ENCODE measurements around the gene ATP4B. TPM values are rescaled to one million over a fixed set of nuclear protein-coding genes. Genes with fewer than 3 reads are reported as not detected.

The ATP4B gene
- polyA plus RNA-seq, 1 of the 3 experiments (the other 2 are of a cell fraction): not detected

GRCh38 chr13:113633485-113633873 lies 24.5 kb downstream of the ATP4B start (continued):
- TF ChIP-seq USF1 (IDR thresholded peaks at IDR 0.05; ENCODE audit: borderline replicate concordance, low read depth): no peak
- TF ChIP-seq, protein P1, sequence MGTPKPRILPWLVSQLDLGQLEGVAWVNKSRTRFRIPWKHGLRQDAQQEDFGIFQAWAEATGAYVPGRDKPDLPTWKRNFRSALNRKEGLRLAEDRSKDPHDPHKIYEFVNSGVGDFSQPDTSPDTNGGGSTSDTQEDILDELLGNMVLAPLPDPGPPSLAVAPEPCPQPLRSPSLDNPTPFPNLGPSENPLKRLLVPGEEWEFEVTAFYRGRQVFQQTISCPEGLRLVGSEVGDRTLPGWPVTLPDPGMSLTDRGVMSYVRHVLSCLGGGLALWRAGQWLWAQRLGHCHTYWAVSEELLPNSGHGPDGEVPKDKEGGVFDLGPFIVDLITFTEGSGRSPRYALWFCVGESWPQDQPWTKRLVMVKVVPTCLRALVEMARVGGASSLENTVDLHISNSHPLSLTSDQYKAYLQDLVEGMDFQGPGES (IDR thresholded peaks at IDR 0.05; ENCODE audit: low read depth, low read length): no peak
- TF ChIP-seq TEAD4 (IDR thresholded peaks at IDR 0.05; ENCODE audit: borderline replicate concordance, insufficient read depth): no peak
- no peak for TF ChIP-seq RXRA (IDR thresholded peaks at IDR 0.05; ENCODE audit: borderline replicate concordance, low read depth)

DNA sequence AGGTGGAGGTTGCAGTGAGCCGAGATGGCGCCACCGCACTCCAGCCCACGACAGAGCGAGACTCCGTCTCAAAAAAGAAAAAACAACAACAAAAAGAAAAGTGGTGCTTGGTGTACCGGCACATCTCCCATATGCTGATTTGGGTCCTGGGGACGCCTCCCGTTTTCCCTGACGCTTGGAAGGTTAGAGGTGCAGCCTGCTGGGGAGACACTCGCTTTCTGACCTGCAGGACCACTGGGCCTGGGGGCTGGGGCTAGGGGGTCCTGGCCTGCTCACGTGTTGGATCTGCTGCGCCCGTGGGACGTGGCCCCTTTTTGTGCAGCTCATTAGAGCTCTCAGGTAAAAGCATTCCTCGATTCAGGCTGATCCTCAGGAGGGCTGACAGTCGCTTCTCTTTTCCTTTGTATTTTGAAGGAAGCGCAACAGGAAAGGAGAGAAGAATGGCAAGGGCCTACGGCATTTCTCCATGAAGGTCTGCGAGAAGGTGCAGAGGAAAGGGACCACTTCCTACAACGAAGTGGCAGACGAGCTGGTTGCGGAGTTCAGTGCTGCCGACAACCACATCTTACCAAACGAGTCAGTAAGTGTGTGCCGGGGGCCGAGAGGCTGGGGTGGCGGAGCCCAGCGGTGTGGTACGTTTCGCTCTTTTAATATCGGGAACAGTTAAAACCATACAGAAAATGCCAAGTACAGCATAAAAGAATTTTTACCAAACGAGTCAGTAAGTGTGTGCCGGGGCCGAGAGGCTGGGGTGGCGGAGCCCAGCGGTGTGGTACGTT lies 25.1 kb downstream of the ATP4B start:
- H3K4me2 ChIP-seq: no peak overlapping the region
- no peaks in the 10 kb centered on the region for H3K9me2 ChIP-seq
- ChIA-PET CTCF (no interaction called here), POLR2A (no interaction called here)
- no peak for DNase-seq
- no peaks in the 10 kb centered on the region for H3F3A ChIP-seq (replicated peaks; ENCODE audit: insufficient read depth)
- no peak overlapping the region for H3K9ac ChIP-seq
- no peaks in the 10 kb centered on the region for H3K9me3 ChIP-seq
- no peak overlapping the region for H3K4me3 ChIP-seq (ENCODE audit: low read depth in 2 of 2, low read length in 1 of 2)
- no peaks in the 10 kb centered on the region for H3K4me1 ChIP-seq (ENCODE audit: control insufficient read depth in 1 of 2, insufficient read depth in 2 of 2, low read depth in 1 of 2, low read length in 1 of 2)
- H3K36me3 ChIP-seq (replicated peaks in 1 of 2; ENCODE audit: control insufficient read depth in 1 of 2, insufficient read depth in 2 of 2, low read length in 1 of 2): peaks cover 15 to 68% of the 10 kb centered on the region in 2 experiments
- WGBS (ENCODE audit: low lambda C conversion rate): 96% methylated on average over 37 of the region's 38 CpGs
- no peak overlapping the region for H2AFZ ChIP-seq (ENCODE audit: low read depth)
- H3K79me2 ChIP-seq (ENCODE audit: insufficient read depth): peaks cover 17% of the 10 kb centered on the region
- no peak overlapping the region for H3K27ac ChIP-seq (ENCODE audit: low read depth in 2 of 2, low read length in 1 of 2)
- H4K20me1 ChIP-seq (ENCODE audit: insufficient read depth): 0 out of 2 replicates have a peak, but pooled peaks cover 15% of the 10 kb centered on the region
- no peaks in the 10 kb centered on the region for H3K27me3 ChIP-seq (ENCODE audit: insufficient read depth)
- TF ChIP-seq TEAD4 (IDR thresholded peaks at IDR 0.05; ENCODE audit: borderline replicate concordance, insufficient read depth) (no peak), RXRA (IDR thresholded peaks at IDR 0.05; ENCODE audit: borderline replicate concordance, low read depth) (no peak), POLR2AphosphoS5 (IDR thresholded peaks at IDR 0.05; ENCODE audit: low read depth, low read length) (no peak), GABPA (IDR thresholded peaks at IDR 0.05; ENCODE audit: low read depth) (no peak), MEF2A (IDR thresholded peaks at IDR 0.05; ENCODE audit: borderline replicate concordance, low read depth) (no peak), NFIC (IDR thresholded peaks at IDR 0.05; ENCODE audit: borderline replicate concordance) (no peak), SMC3 (IDR thresholded peaks at IDR 0.05; ENCODE audit: low read depth, low read length) (no peak), EP300 (IDR thresholded peaks at IDR 0.05; ENCODE audit: borderline replicate concordance in 1 of 2, low read depth in 1 of 2, low read length in 1 of 2) (no peak), EZH2phosphoT487 (IDR thresholded peaks at IDR 0.05; ENCODE audit: borderline replicate concordance, low read depth) (no peak), YY1 (IDR thresholded peaks at IDR 0.05; ENCODE audit: low read depth) (no peak), FOSL2 (IDR thresholded peaks at IDR 0.05; ENCODE audit: borderline replicate concordance, low read depth) (no peak), MXI1 (IDR thresholded peaks at IDR 0.05; ENCODE audit: low read depth, low read length) (no peak), TCF12 (IDR thresholded peaks at IDR 0.05) (no peak), USF1 (IDR thresholded peaks at IDR 0.05; ENCODE audit: borderline replicate concordance, low read depth) (no peak), SIN3A (IDR thresholded peaks at IDR 0.05; ENCODE audit: borderline replicate concordance, low read depth, low read length) (no peak)
- TF ChIP-seq, protein P2, sequence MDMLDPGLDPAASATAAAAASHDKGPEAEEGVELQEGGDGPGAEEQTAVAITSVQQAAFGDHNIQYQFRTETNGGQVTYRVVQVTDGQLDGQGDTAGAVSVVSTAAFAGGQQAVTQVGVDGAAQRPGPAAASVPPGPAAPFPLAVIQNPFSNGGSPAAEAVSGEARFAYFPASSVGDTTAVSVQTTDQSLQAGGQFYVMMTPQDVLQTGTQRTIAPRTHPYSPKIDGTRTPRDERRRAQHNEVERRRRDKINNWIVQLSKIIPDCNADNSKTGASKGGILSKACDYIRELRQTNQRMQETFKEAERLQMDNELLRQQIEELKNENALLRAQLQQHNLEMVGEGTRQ (IDR thresholded peaks at IDR 0.05; ENCODE audit: borderline replicate concordance, low read depth, low read length): no peak
- TF ChIP-seq, protein P3, sequence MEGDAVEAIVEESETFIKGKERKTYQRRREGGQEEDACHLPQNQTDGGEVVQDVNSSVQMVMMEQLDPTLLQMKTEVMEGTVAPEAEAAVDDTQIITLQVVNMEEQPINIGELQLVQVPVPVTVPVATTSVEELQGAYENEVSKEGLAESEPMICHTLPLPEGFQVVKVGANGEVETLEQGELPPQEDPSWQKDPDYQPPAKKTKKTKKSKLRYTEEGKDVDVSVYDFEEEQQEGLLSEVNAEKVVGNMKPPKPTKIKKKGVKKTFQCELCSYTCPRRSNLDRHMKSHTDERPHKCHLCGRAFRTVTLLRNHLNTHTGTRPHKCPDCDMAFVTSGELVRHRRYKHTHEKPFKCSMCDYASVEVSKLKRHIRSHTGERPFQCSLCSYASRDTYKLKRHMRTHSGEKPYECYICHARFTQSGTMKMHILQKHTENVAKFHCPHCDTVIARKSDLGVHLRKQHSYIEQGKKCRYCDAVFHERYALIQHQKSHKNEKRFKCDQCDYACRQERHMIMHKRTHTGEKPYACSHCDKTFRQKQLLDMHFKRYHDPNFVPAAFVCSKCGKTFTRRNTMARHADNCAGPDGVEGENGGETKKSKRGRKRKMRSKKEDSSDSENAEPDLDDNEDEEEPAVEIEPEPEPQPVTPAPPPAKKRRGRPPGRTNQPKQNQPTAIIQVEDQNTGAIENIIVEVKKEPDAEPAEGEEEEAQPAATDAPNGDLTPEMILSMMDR (IDR thresholded peaks at IDR 0.05): no peak
- TF ChIP-seq, protein P4, sequence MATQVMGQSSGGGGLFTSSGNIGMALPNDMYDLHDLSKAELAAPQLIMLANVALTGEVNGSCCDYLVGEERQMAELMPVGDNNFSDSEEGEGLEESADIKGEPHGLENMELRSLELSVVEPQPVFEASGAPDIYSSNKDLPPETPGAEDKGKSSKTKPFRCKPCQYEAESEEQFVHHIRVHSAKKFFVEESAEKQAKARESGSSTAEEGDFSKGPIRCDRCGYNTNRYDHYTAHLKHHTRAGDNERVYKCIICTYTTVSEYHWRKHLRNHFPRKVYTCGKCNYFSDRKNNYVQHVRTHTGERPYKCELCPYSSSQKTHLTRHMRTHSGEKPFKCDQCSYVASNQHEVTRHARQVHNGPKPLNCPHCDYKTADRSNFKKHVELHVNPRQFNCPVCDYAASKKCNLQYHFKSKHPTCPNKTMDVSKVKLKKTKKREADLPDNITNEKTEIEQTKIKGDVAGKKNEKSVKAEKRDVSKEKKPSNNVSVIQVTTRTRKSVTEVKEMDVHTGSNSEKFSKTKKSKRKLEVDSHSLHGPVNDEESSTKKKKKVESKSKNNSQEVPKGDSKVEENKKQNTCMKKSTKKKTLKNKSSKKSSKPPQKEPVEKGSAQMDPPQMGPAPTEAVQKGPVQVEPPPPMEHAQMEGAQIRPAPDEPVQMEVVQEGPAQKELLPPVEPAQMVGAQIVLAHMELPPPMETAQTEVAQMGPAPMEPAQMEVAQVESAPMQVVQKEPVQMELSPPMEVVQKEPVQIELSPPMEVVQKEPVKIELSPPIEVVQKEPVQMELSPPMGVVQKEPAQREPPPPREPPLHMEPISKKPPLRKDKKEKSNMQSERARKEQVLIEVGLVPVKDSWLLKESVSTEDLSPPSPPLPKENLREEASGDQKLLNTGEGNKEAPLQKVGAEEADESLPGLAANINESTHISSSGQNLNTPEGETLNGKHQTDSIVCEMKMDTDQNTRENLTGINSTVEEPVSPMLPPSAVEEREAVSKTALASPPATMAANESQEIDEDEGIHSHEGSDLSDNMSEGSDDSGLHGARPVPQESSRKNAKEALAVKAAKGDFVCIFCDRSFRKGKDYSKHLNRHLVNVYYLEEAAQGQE (IDR thresholded peaks at IDR 0.05; ENCODE audit: low read depth, low read length): no peak
